A549 (cell line): ENCODE results near the gene OVOL1.
A peak's percentile ranks its signal among the peaks of the same experiment; 100 is the strongest.

Experiments used
- CHD4 ChIP-seq: fragments of 200-600 bp; sonication (generic); IDR thresholded peaks from 2 replicates; pipeline ENCODE4 v1.6.1; 2016; ENCODE audit warnings: antibody characterized with exemption, mild to moderate bottlenecking, borderline replicate concordance
- EHMT2 ChIP-seq: fragments of 200-600 bp; sonication (generic); IDR thresholded peaks from 2 replicates; pipeline ENCODE4 v1.6.1; 2016; ENCODE audit warnings: antibody characterized with exemption, low read depth, mild to moderate bottlenecking, moderate library complexity
- EP300 ChIP-seq, 2 experiments: fragments of >200 bp; sonication (Bioruptor Twin); formaldehyde crosslinking; IDR thresholded peaks; 2 replicates in 1 of 2; 3 replicates in 1 of 2; pipeline ENCODE4 v1.6.1; 2016 to 2017
- HDAC2 ChIP-seq: fragments of 200-600 bp; sonication (generic); IDR thresholded peaks from 2 replicates; pipeline ENCODE4 v1.6.1; 2016
- NR3C1 ChIP-seq: fragments of >200 bp; sonication (Bioruptor Twin); formaldehyde crosslinking; IDR thresholded peaks from 3 replicates; pipeline ENCODE4 v1.6.1; 2017
- POLR2A ChIP-seq: IDR thresholded peaks from 2 replicates; pipeline ENCODE4 v1.6.1; 2012; ENCODE audit warnings: mild to moderate bottlenecking, low read length
- RAD21 ChIP-seq, 2 experiments: fragments of >200 bp in 1 of 2; sonication (Bioruptor Twin) in 1 of 2; formaldehyde crosslinking in 1 of 2; IDR thresholded peaks in 1 of 2; conservative IDR thresholded peaks in 1 of 2; 2 replicates in 1 of 2; 3 replicates in 1 of 2; pipeline ENCODE4 v1.6.1; 2012 to 2018; ENCODE audit warnings: inconsistent platforms in 1 of 2
- RFX5 ChIP-seq: fragments of 450-650 bp; IDR thresholded peaks from 2 replicates; pipeline ENCODE4 v1.7.1; 2014; ENCODE audit warnings: antibody characterized with exemption, mild to moderate bottlenecking, moderate library complexity
- SREBF2 ChIP-seq: fragments of 450-650 bp; IDR thresholded peaks from 2 replicates; pipeline ENCODE4 v1.6.1; 2014; ENCODE audit warnings: mild to moderate bottlenecking, moderate library complexity
- TF ChIP-seq, protein P1 (sequence below): fragments of 200-600 bp; sonication (generic); IDR thresholded peaks from 2 replicates; pipeline ENCODE4 v1.6.1; 2016; ENCODE audit warnings: antibody characterized with exemption, mild to moderate bottlenecking, moderate library complexity
- TF ChIP-seq, protein P2 (sequence below): fragments of >200 bp; sonication (Bioruptor Twin); formaldehyde crosslinking; IDR thresholded peaks from 3 replicates; pipeline ENCODE4 v1.5.1; 2016
- TF ChIP-seq, protein P3 (sequence below): IDR thresholded peaks from 2 replicates; pipeline ENCODE4 v1.6.1; 2012
- TF ChIP-seq, protein P4 (sequence below): IDR thresholded peaks from 2 replicates; pipeline ENCODE4 v1.6.1; 2012; ENCODE audit warnings: low read depth, borderline replicate concordance

DNA sequence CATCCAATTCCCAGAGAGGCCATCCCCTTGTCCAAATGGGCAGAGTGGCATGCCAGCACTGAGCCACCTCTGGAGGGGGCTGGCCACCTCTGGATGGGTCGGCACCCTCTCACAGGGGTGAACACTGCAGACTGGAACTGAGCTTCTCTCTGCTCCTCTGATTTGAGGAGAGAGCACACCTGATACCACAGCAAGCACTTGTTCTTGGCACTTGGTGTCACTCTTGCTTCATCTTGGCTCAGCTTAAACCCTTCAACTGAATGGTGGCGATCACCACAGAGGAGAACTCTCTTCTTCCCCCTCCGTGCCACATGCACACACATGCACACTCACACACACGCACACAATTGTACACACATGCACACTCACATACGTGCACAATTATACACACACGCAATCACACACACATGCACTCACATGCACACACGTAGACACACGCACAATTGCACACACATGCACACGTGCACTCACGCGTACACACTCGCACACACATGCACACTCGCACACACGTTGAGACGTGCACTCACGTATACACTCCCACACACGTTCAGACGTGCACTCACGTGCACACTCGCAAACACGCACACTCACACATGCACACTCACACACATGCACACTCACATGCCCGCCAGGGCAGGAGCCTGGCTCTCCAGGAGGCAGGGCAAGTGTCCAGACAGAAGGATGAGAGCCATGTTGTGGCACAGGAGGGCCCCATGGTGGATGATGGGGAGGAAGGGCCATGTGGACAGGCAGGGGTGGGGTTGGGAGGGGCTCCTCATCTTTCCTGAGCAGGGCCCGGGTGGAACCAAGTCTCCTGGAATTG, 23.4 kb downstream of the OVOL1 start:
- TF ChIP-seq, protein P1, sequence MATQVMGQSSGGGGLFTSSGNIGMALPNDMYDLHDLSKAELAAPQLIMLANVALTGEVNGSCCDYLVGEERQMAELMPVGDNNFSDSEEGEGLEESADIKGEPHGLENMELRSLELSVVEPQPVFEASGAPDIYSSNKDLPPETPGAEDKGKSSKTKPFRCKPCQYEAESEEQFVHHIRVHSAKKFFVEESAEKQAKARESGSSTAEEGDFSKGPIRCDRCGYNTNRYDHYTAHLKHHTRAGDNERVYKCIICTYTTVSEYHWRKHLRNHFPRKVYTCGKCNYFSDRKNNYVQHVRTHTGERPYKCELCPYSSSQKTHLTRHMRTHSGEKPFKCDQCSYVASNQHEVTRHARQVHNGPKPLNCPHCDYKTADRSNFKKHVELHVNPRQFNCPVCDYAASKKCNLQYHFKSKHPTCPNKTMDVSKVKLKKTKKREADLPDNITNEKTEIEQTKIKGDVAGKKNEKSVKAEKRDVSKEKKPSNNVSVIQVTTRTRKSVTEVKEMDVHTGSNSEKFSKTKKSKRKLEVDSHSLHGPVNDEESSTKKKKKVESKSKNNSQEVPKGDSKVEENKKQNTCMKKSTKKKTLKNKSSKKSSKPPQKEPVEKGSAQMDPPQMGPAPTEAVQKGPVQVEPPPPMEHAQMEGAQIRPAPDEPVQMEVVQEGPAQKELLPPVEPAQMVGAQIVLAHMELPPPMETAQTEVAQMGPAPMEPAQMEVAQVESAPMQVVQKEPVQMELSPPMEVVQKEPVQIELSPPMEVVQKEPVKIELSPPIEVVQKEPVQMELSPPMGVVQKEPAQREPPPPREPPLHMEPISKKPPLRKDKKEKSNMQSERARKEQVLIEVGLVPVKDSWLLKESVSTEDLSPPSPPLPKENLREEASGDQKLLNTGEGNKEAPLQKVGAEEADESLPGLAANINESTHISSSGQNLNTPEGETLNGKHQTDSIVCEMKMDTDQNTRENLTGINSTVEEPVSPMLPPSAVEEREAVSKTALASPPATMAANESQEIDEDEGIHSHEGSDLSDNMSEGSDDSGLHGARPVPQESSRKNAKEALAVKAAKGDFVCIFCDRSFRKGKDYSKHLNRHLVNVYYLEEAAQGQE: no peak
- TF ChIP-seq, protein P2, sequence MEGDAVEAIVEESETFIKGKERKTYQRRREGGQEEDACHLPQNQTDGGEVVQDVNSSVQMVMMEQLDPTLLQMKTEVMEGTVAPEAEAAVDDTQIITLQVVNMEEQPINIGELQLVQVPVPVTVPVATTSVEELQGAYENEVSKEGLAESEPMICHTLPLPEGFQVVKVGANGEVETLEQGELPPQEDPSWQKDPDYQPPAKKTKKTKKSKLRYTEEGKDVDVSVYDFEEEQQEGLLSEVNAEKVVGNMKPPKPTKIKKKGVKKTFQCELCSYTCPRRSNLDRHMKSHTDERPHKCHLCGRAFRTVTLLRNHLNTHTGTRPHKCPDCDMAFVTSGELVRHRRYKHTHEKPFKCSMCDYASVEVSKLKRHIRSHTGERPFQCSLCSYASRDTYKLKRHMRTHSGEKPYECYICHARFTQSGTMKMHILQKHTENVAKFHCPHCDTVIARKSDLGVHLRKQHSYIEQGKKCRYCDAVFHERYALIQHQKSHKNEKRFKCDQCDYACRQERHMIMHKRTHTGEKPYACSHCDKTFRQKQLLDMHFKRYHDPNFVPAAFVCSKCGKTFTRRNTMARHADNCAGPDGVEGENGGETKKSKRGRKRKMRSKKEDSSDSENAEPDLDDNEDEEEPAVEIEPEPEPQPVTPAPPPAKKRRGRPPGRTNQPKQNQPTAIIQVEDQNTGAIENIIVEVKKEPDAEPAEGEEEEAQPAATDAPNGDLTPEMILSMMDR: no peak
- TF ChIP-seq, protein P3, sequence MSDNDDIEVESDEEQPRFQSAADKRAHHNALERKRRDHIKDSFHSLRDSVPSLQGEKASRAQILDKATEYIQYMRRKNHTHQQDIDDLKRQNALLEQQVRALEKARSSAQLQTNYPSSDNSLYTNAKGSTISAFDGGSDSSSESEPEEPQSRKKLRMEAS: no peak
- TF ChIP-seq CHD4 (no peak), NR3C1 (no peak), HDAC2 (no peak), POLR2A (0 out of 2 replicates have a peak, but pooled peaks have one; percentile 4), RFX5 (no peak), EP300 (IDR thresholded peaks at IDR 0.05) (no peak), EHMT2 (no peak), RAD21 (conservative IDR thresholded peaks at IDR 0.05 in 1 of 2, IDR thresholded peaks at IDR 0.05 in 1 of 2) (peak in 1 of 2 experiments; percentile 25; a peak in 2 of 5 replicates), SREBF2 (no peak)
- TF ChIP-seq, protein P4, sequence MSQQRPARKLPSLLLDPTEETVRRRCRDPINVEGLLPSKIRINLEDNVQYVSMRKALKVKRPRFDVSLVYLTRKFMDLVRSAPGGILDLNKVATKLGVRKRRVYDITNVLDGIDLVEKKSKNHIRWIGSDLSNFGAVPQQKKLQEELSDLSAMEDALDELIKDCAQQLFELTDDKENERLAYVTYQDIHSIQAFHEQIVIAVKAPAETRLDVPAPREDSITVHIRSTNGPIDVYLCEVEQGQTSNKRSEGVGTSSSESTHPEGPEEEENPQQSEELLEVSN: no peak
